HG03457 (cell line): ENCODE data around the gene ZSWIM7.

Experiments
- ATAC-seq: cut with Tn5 transposase; IDR thresholded peaks from one replicate; pipeline ENCODE4 v1.9.1; 2021; ENCODE audit warnings: moderate number of reproducible peaks; ENCODE audit not compliant: unreplicated experiment

Gene ZSWIM7

GRCh38 chr17:15999141-15999973 lies at the start of gene ZSWIM7, which contains the start of gene TTC19:
Gene ZSWIM7, minus strand, starts transcription at chr17:15999704. Its CDS starts 110 bp downstream, at chr17:15999594.
Gene TTC19, plus strand, starts transcription at chr17:15999824. Its CDS starts 25 bp downstream, at chr17:15999849.
- ATAC-seq: peak; percentile 93

GRCh38 chr17:16048811-16049449 lies 49.4 kb upstream of the ZSWIM7 start:
- ATAC-seq: no peak

GRCh38 chr17:16046966-16047365 lies 47.5 kb upstream of the ZSWIM7 start:
- ATAC-seq: no peak

GRCh38 chr17:16044487-16044886 lies 45.0 kb upstream of the ZSWIM7 start:
- no peak for ATAC-seq

GRCh38 chr17:16040710-16041251 lies 41.3 kb upstream of the ZSWIM7 start:
- ATAC-seq: no peak

- ATAC-seq: no peak
Observed at GRCh38 chr17:16037636-16038035, 38.1 kb upstream of the ZSWIM7 start.

GRCh38 chr17:16036261-16036660 lies 36.8 kb upstream of the ZSWIM7 start:
- no peak for ATAC-seq

GRCh38 chr17:16033729-16034349 lies 34.3 kb upstream of the ZSWIM7 start:
- ATAC-seq: no peak

GRCh38 chr17:16027708-16028584 lies 28.4 kb upstream of the ZSWIM7 start:
- ATAC-seq: no peak

GRCh38 chr17:16026895-16027294 lies 27.4 kb upstream of the ZSWIM7 start:
- ATAC-seq: no peak

- ATAC-seq: no peak
Observed at GRCh38 chr17:16025202-16025601, 25.7 kb upstream of the ZSWIM7 start.

- ATAC-seq: no peak
Observed at GRCh38 chr17:16023881-16024280, 24.4 kb upstream of the ZSWIM7 start.

- no peak for ATAC-seq
Observed at GRCh38 chr17:16019347-16019746, 19.8 kb upstream of the ZSWIM7 start.

GRCh38 chr17:16013943-16014407 lies 14.5 kb upstream of the ZSWIM7 start:
- ATAC-seq: no peak

- no peak for ATAC-seq
Observed at GRCh38 chr17:16007439-16007838, 7.9 kb upstream of the ZSWIM7 start.

- ATAC-seq: no peak
Observed at GRCh38 chr17:16005636-16006035, 6.1 kb upstream of the ZSWIM7 start.

- no peak for ATAC-seq
Observed at GRCh38 chr17:16003841-16004240, 4.3 kb upstream of the ZSWIM7 start.

- no peak for ATAC-seq
Observed at GRCh38 chr17:16002708-16003260, 3.3 kb upstream of the ZSWIM7 start.

GRCh38 chr17:16001226-16001897 lies 1.9 kb upstream of the ZSWIM7 start:
- ATAC-seq: no peak
